Esophagus squamous epithelium (tissue), 5 donors: ENCODE results near the gene WDR3. TPM values are rescaled to one million over a fixed set of nuclear protein-coding genes. Genes with fewer than 3 reads are reported as not detected.
A peak's percentile ranks its signal among the peaks of the same experiment; 100 is the strongest.
"Not testable (repeated sequence)": the region's sequence is repeated elsewhere in the genome, so short reads cannot be mapped to it uniquely, and the experiment has no call there.

Source experiments
- DNase-seq: peaks from one replicate; lab custom pipeline; 2025; lab: John Stamatoyannopoulos, UW
- H3K27ac ChIP-seq, 4 donors: fragments of 200-600 bp; sonication (generic); one replicate each; pipeline ENCODE4 v1.5.1; 2016 to 2019; ENCODE audit warnings: mild to moderate bottlenecking in 1 of 4
- H3K27me3 ChIP-seq, 4 donors: fragments of 200-600 bp; sonication (generic); 1 replicate in 3 of 4; 2 replicates in 1 of 4; pipeline versions ENCODE4 v1.5.1 to v1.6.0; 2017 to 2021; ENCODE audit warnings: antibody characterized with exemption in 1 of 4
- H3K36me3 ChIP-seq, 3 donors: fragments of 200-600 bp; sonication (generic); one replicate each; pipeline ENCODE4 v1.5.1; 2016 to 2019
- H3K4me1 ChIP-seq, 3 donors: fragments of 200-600 bp; sonication (generic); one replicate each; pipeline ENCODE4 v1.5.1; 2017 to 2019
- H3K4me3 ChIP-seq, 4 donors: fragments of 200-600 bp; sonication (generic); 1 replicate in 3 of 4; 2 replicates in 1 of 4; pipeline ENCODE4 v1.5.1; 2016 to 2019; ENCODE audit warnings: mild to moderate bottlenecking in 2 of 4, moderate library complexity in 1 of 4
- H3K9me3 ChIP-seq, 3 donors: fragments of 200-600 bp; sonication (generic); one replicate each; pipeline ENCODE4 v1.5.1; 2016 to 2019
- CTCF ChIP-seq, 6 experiments: fragments of 450-650 bp in 4 of 6; fragments of 200-600 bp in 2 of 6; sonication (generic) in 2 of 6; IDR thresholded peaks; one replicate each; pipeline ENCODE4 v1.5.1; 2016 to 2019; ENCODE audit warnings: antibody characterized with exemption in 6 of 6, mild to moderate bottlenecking in 4 of 6, moderate library complexity in 4 of 6
- POLR2A ChIP-seq, 4 donors: fragments of 450-650 bp; IDR thresholded peaks; one replicate each; pipeline ENCODE4 v1.6.1; 2017; ENCODE audit warnings: antibody characterized with exemption in 4 of 4, mild to moderate bottlenecking in 4 of 4, moderate library complexity in 3 of 4
- WGBS, 2 donors: methylation state at CpG; one replicate each; pipeline ENCODE4 v1.1.5; 2018; 5-methylcytosine and 5-hydroxymethylcytosine counted together
- intact Hi-C: fragments of 100-400 bp; cut with DNase I; formaldehyde crosslinking; loops from one replicate; pipeline ENCODE4 v1.15.0; 2022
- total RNA-seq, 4 donors: library from RNA; depleted of rRNA; stranded (reverse); fragments of >200 nt; gene quantifications; one replicate each; pipeline ENCODE4 v1.1.0, GENCODE V29; 2016
- donor health status: DM: yes; HTN: yes; CAD: no.

The WDR3 gene
- total RNA-seq, 4 donors from 2014 or later: 5.9 to 29.0 (median 21.1) TPM

GRCh38 chr1:117921991-117922390 is 7.5 kb upstream of the WDR3 start:
- WGBS, 2 donors: 96 to 99% methylated on average over 2 of the region's 2 CpGs
- H3K27ac ChIP-seq: no peak overlapping the region
- no peak overlapping the region for H3K4me3 ChIP-seq
- no peak for DNase-seq
- H3K9me3 ChIP-seq: no peaks in the 10 kb centered on the region
- H3K4me1 ChIP-seq: peaks cover 0 to 2% (median 0%) of the 10 kb centered on the region in 3 donors
- TF ChIP-seq CTCF (IDR thresholded peaks at IDR 0.05): no peak
- no peak for TF ChIP-seq POLR2A (IDR thresholded peaks at IDR 0.05)
- H3K36me3 ChIP-seq: peaks cover 0 to 39% (median 4%) of the 10 kb centered on the region in 3 donors
- no peaks in the 10 kb centered on the region for H3K27me3 ChIP-seq
- intact Hi-C loops: no loop called here

- H3K4me3 ChIP-seq, H3K9me3 ChIP-seq, intact Hi-C loops, H3K27me3 ChIP-seq, DNase-seq, H3K27ac ChIP-seq, H3K4me1 ChIP-seq: not testable (repeated sequence)
- 64 to 91% methylated on average over 3 to 6 of the region's 7 CpGs for WGBS, 2 donors
- peaks cover 0 to 32% (median 4%) of the 10 kb centered on the region in 3 donors for H3K36me3 ChIP-seq
Measured at GRCh38 chr1:117922717-117923116, 6.8 kb upstream of the WDR3 start.

DNA sequence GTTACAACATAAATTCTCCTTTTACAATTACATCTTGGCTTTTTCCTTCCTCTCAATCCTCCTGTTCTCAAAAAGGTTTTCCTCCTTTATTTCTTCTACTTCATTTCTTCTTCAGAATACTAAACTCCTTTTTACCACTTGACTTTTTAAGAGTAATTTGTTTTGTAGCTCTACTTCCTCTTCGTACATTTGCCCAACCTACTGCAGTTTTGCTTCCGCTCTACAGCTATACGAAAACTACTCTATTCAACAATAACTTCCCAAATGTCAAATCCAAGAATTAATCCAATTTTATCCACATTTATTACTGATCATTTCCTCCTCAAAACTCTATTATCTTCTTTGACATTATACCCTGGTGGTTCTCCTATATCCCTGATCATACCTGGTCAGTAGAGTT is 3.6 kb upstream of the WDR3 start:
- Histone ChIP-seq H3K4me3 (no peak overlapping the region), H3K9me3 (no peaks in the 10 kb centered on the region), H3K27me3 (no peaks in the 10 kb centered on the region), H3K4me1 (peaks cover 12 to 32% (median 13%) of the 10 kb centered on the region in 3 donors), H3K27ac (no peak overlapping the region), H3K36me3 (peaks cover 0 to 6% (median 0%) of the 10 kb centered on the region in 3 donors)
- WGBS, 2 donors: 79 to 86% methylated on average over 3 of the region's 3 CpGs
- TF ChIP-seq CTCF (IDR thresholded peaks at IDR 0.05) (no peak), POLR2A (IDR thresholded peaks at IDR 0.05) (no peak)
- no peak for DNase-seq
- intact Hi-C loops: no loop called here

DNA sequence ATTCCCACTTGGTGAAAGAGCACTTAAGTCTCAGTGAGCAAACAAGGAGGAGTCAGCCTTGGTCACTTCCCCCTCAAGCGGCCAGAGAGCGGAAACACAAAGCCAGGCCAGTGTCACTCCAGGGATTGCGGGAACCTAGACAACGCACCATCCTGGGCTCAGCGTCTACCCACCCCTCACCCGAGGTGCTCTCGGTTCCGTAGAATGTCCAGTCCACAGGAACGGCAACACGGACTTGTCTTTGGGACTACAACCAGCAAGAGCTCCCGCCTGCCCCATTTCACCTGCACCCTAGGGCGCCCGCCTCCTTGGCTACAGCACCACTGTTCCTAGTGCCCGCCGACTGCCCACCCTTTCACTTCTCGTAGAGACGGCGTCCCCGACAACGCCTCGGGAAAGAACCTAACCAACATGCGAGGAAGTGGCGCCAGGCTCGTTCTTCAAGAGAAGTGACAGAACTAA is 627 bp upstream of the WDR3 start:
- TF ChIP-seq POLR2A (IDR thresholded peaks at IDR 0.05) (no peak), CTCF (IDR thresholded peaks at IDR 0.05) (no peak)
- Histone ChIP-seq H3K36me3 (peaks cover 0 to 9% (median 0%) of the 10 kb centered on the region in 3 donors), H3K9me3 (no peaks in the 10 kb centered on the region), H3K4me1 (peaks cover 21 to 54% (median 24%) of the 10 kb centered on the region in 3 donors), H3K27me3 (no peaks in the 10 kb centered on the region), H3K27ac (peak overlapping the region; percentile 83 to 95 (median 92)), H3K4me3 (peak overlapping the region; percentile 77 to 98 (median 92))
- no peak for DNase-seq
- intact Hi-C loops: no loop called here
- 0% methylated on average over 4 to 9 of the region's 24 CpGs for WGBS, 2 donors

GRCh38 chr1:117930173-117930447 is 571 bp downstream of the WDR3 start:
- no peak for TF ChIP-seq CTCF (IDR thresholded peaks at IDR 0.05)
- no peak for TF ChIP-seq POLR2A (IDR thresholded peaks at IDR 0.05)
- Histone ChIP-seq H3K36me3 (peaks cover 0 to 16% (median 0%) of the 10 kb centered on the region in 3 donors), H3K9me3 (no peaks in the 10 kb centered on the region), H3K27me3 (no peaks in the 10 kb centered on the region), H3K27ac (peak overlapping the region; percentile 83 to 95 (median 92)), H3K4me1 (peaks cover 21 to 54% (median 24%) of the 10 kb centered on the region in 3 donors), H3K4me3 (peak overlapping the region; percentile 77 to 98 (median 92))
- no peak for DNase-seq
- WGBS, 2 donors: 0 to 2% methylated on average over 12 of the region's 12 CpGs
- intact Hi-C loops: no loop called here

DNA sequence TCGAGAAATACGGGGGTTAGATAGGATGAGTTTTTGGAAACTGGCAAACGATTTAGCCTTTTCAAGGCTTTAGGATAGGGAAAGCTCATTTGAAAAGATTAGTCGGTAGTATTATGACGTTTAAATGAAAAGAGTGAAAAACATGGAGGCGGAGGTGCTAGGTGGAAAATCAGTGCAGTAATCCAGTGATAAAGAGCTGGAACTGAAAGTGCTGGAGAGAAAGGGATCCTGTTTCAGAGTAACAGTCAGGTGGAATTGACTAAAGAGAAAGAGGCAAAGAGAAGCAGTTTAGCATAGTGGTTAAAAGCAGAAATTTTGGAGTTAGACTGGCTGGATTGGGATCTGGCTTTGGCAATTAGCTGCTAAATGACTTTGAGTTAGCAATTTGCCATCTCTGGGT is 945 bp downstream of the WDR3 start:
- H3K36me3 ChIP-seq: peaks cover 0 to 20% (median 0%) of the 10 kb centered on the region in 3 donors
- no peaks in the 10 kb centered on the region for H3K9me3 ChIP-seq
- WGBS, 2 donors: 3 to 5% methylated on average over 6 of the region's 6 CpGs
- H3K4me3 ChIP-seq: peak overlapping the region; percentile 77 to 98 (median 92)
- H3K4me1 ChIP-seq: peaks cover 21 to 54% (median 24%) of the 10 kb centered on the region in 3 donors
- DNase-seq: no peak
- TF ChIP-seq POLR2A (IDR thresholded peaks at IDR 0.05) (no peak), CTCF (IDR thresholded peaks at IDR 0.05) (no peak)
- H3K27me3 ChIP-seq: no peaks in the 10 kb centered on the region
- intact Hi-C loops: no loop called here
- H3K27ac ChIP-seq: peak overlapping the region in 3 of 4 donors; percentile 83 to 93 (median 90)
